B cell (primary cell): ENCODE results near the gene NET1. TPM values are rescaled to one million over a fixed set of nuclear protein-coding genes. Genes with fewer than 3 reads are reported as not detected.

ENCODE experiments used
- ATAC-seq: fragments of 200-7000 bp; cut with Tn5 transposase; one replicate; pipeline ENCODE4 v1.10.0; 2021; ENCODE audit warnings: low read depth, mild to moderate bottlenecking, moderate number of reproducible peaks, moderate library complexity
- CTCF ChIA-PET: fragments of 350-600 bp; sonication (Branson Sonifier 250); formaldehyde crosslinking; loops from one replicate; lab custom pipeline; 2021; ENCODE audit warnings: antibody characterized with exemption, inconsistent platforms; lab: Charles Lee
- POLR2A ChIA-PET: fragments of 350-600 bp; sonication (Branson Sonifier 250); formaldehyde crosslinking; loops from one replicate; lab custom pipeline; 2021; ENCODE audit warnings: antibody characterized with exemption; lab: Charles Lee
- DNase-seq: peaks from one replicate; pipeline ENCODE4 v3.0.0; 2013
- H2AFZ ChIP-seq: 2 replicates; pipeline ENCODE4 v1.6.1; 2012; ENCODE audit warnings: mild to moderate bottlenecking, low read depth, low read length; ENCODE audit not compliant: insufficient read depth, poor library complexity, severe bottlenecking
- H3K27ac ChIP-seq, 2 donors: 1 replicate in 1 of 2; 2 replicates in 1 of 2; pipeline ENCODE4 v1.5.1; 2012 to 2013; ENCODE audit warnings: low read length in 2 of 2, mild to moderate bottlenecking in 2 of 2, moderate library complexity in 1 of 2
- H3K27me3 ChIP-seq, 4 experiments: fragments of 200-600 bp in 1 of 4; sonication (generic) in 1 of 4; replicated peaks in 1 of 4; 1 replicate in 2 of 4; 2 replicates in 2 of 4; pipeline versions ENCODE4 v1.6.1 to v1.7.0; 2013 to 2016; ENCODE audit warnings: low read length in 3 of 4, mild to moderate bottlenecking in 2 of 4, mixed read lengths in 1 of 4, moderate library complexity in 1 of 4; ENCODE audit not compliant: insufficient read depth in 4 of 4, control insufficient read depth in 3 of 4; ENCODE audit errors: control extremely low read depth in 1 of 4
- H3K36me3 ChIP-seq, 2 experiments: replicated peaks in 1 of 2; 1 replicate in 1 of 2; 2 replicates in 1 of 2; pipeline versions ENCODE4 v1.6.1 to v1.7.1; 2013; ENCODE audit warnings: low read length in 1 of 2; ENCODE audit not compliant: insufficient read depth in 2 of 2, control insufficient read depth in 1 of 2; ENCODE audit errors: control extremely low read depth in 1 of 2, extremely low read depth in 1 of 2
- H3K4me1 ChIP-seq, 2 donors: fragments of 200-600 bp in 1 of 2; sonication (generic) in 1 of 2; 1 replicate in 1 of 2; 2 replicates in 1 of 2; pipeline versions ENCODE4 v1.5.1 to v1.6.1; 2013 to 2017; ENCODE audit warnings: low read length in 2 of 2; ENCODE audit not compliant: control insufficient read depth in 2 of 2, insufficient read depth in 2 of 2
- H3K4me2 ChIP-seq: replicated peaks from 2 replicates; pipeline ENCODE3; 2012; ENCODE audit warnings: mild to moderate bottlenecking, low read depth, low read length; ENCODE audit not compliant: poor library complexity, severe bottlenecking
- H3K4me3 ChIP-seq, 5 experiments: fragments of 200-600 bp in 1 of 5; sonication (generic) in 1 of 5; 1 replicate in 3 of 5; 2 replicates in 2 of 5; pipeline versions ENCODE4 v1.5.1 to v1.7.0; 2011 to 2016; ENCODE audit warnings: low read length in 4 of 5, mild to moderate bottlenecking in 4 of 5, low read depth in 2 of 5, control low read depth in 1 of 5, moderate library complexity in 1 of 5; ENCODE audit not compliant: insufficient read depth in 1 of 5; ENCODE audit errors: control extremely low read depth in 1 of 5, extremely low read depth in 1 of 5
- H3K79me2 ChIP-seq: fragments of 200-600 bp; sonication (generic); one replicate; pipeline ENCODE4 v1.6.0; 2016; ENCODE audit warnings: low read length; ENCODE audit not compliant: control insufficient read depth, insufficient read depth
- H3K9ac ChIP-seq: fragments of 200-600 bp; sonication (generic); 2 replicates; pipeline ENCODE4 v1.6.1; 2017; ENCODE audit warnings: mild to moderate bottlenecking, low read length, moderate library complexity
- H3K9me3 ChIP-seq, 3 donors: one replicate each; pipeline versions ENCODE4 v1.6.1 to v1.7.1; 2013; ENCODE audit warnings: low read length in 2 of 3; ENCODE audit not compliant: control insufficient read depth in 2 of 3, insufficient read depth in 1 of 3; ENCODE audit errors: control extremely low read depth in 1 of 3
- H4K20me1 ChIP-seq: 2 replicates; pipeline ENCODE4 v1.6.0; 2012; ENCODE audit warnings: mild to moderate bottlenecking, low read length; ENCODE audit not compliant: insufficient read depth, control insufficient read depth, poor library complexity, severe bottlenecking
- H3K27ac Mint-ChIP-seq: one replicate; pipeline ENCODE4 v1.8.0; 2021; ENCODE audit warnings: mixed read lengths
- H3K27me3 Mint-ChIP-seq: one replicate; pipeline ENCODE4 v1.8.0; 2021; ENCODE audit warnings: mixed read lengths
- H3K4me1 Mint-ChIP-seq: one replicate; pipeline ENCODE4 v1.8.0; 2021; ENCODE audit warnings: mixed read lengths
- H3K4me3 Mint-ChIP-seq: one replicate; pipeline ENCODE4 v1.8.0; 2021; ENCODE audit warnings: mixed read lengths
- H3K9me3 Mint-ChIP-seq: one replicate; pipeline ENCODE4 v1.8.0; 2022; ENCODE audit warnings: mixed read lengths; ENCODE audit not compliant: insufficient read depth
- EZH2 ChIP-seq: IDR thresholded peaks from 2 replicates; pipeline ENCODE4 v1.6.1; 2012; ENCODE audit warnings: borderline replicate concordance, low read depth, mild to moderate bottlenecking, moderate library complexity, low read length; ENCODE audit not compliant: insufficient read depth, poor library complexity, severe bottlenecking
- WGBS: methylation state at CpG from one replicate; pipeline ENCODE4 v1.1.5; 2013; ENCODE audit warnings: missing lambda C conversion rate; ENCODE audit not compliant: insufficient coverage; 5-methylcytosine and 5-hydroxymethylcytosine counted together
- intact Hi-C: fragments of 100-400 bp; cut with micrococcal nuclease; formaldehyde crosslinking; loops from one replicate; pipeline ENCODE4 v1.10.0; 2022
- polyA plus RNA-seq: library from polyadenylated mRNA; depleted of rRNA; stranded (reverse); fragments of >200 nt; gene quantifications from 2 replicates; pipeline ENCODE4 v1.2.3, GENCODE V29; 2012
- total RNA-seq, 2 donors: library from RNA; stranded (reverse); fragments of 120-200 nt in 1 of 2; gene quantifications; 1 replicate in 1 of 2; 2 replicates in 1 of 2; pipeline versions ENCODE4 v1.2.3 to v1.2.4, GENCODE V29; 2013 to 2022
- TF ChIP-seq, protein P1 (sequence below): fragments of 200-600 bp; IDR thresholded peaks from one replicate; pipeline ENCODE4 v1.8.0; 2022; ENCODE audit warnings: antibody characterized with exemption, mild to moderate bottlenecking

NET1 gene
- total and polyA plus RNA-seq, 2 donors (not counting 1 experiment from before 2014, with no cell fraction given), result 3.5 to 6.4 TPM

DNA sequence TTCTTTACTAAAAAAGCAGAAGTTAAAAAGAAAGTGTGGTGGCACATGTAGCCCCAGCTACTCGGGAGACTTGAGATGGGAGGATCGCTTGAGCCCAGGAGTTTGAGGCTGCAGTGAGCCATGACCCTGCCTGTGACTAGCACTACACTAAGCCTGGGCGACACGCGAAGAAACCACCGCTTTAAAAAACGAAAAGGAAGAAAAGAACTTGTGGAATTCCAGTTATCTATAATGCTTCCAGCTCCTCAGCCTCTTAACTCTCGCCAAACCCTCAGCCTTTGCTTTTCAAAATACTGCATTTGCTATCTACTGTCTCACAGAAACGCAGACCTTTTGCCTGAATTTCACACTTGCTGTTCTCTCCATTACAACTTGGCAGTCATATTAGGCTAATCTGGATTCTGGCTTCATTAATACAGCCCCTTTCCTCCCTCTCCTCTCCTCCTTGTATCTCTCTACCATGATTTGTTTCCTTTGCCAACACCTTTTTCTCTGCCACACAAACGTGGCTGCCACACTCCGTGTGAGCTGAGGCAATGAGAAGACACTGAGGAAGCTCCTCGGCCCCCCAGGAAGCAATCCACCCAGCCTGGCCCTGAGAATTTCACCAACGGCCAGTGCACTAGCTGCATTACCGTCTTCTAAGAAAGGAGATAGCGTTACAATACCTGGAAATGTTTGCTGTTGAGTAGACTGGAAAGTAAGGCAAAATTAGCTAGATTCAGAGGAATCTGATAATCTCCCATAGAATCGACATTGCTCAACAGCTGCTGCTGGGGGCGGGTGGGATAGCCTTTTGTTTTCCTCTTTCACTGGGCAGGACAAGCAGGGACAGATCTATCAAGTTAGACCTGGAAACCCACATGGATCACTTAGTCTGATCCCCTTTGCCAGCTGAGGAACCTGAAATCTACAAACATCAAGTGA lies 49.8 kb downstream of the NET1 start:
- POLR2A ChIA-PET, result interaction anchor here (0.6 kb wide), 1 partner anchor 167 kb away, joined by 7 read pairs; no protein-coding TSS in a partner anchor
- H3K9ac ChIP-seq, result no peak overlapping the region
- H3K79me2 ChIP-seq, result no peaks in the 10 kb centered on the region
- no peaks in the 10 kb centered on the region for H3K9me3 Mint-ChIP-seq
- no peak overlapping the region for H3K27ac Mint-ChIP-seq
- CTCF ChIA-PET, result interaction anchor here (1.6 to 2.7 kb wide), 3 partner anchors 20 to 168 kb away, joined by 5 to 10 read pairs (median 7); no protein-coding TSS in a partner anchor
- peak overlapping the region; percentile 4 for H3K4me3 Mint-ChIP-seq
- peaks cover 15% of the 10 kb centered on the region for H3K4me1 Mint-ChIP-seq
- WGBS, result 80% methylated on average over 13 of the region's 17 CpGs
- no peak overlapping the region for H3K4me2 ChIP-seq
- no peaks in the 10 kb centered on the region for H3K27me3 ChIP-seq
- DNase-seq, result peak; percentile 18
- peaks cover 7 to 9% of the 10 kb centered on the region in 2 donors for H3K4me1 ChIP-seq
- H3K27me3 Mint-ChIP-seq, result no peaks in the 10 kb centered on the region
- no peaks in the 10 kb centered on the region for H3K36me3 ChIP-seq
- H3K9me3 ChIP-seq, result no peaks in the 10 kb centered on the region
- H2AFZ ChIP-seq, result no peak overlapping the region
- intact Hi-C loops, result no loop called here
- H3K4me3 ChIP-seq, result no peak overlapping the region
- ATAC-seq, result no peak
- H3K27ac ChIP-seq, result no peak overlapping the region
- H4K20me1 ChIP-seq, result no peaks in the 10 kb centered on the region
- TF ChIP-seq EZH2, result no peak
- TF ChIP-seq, protein P1, sequence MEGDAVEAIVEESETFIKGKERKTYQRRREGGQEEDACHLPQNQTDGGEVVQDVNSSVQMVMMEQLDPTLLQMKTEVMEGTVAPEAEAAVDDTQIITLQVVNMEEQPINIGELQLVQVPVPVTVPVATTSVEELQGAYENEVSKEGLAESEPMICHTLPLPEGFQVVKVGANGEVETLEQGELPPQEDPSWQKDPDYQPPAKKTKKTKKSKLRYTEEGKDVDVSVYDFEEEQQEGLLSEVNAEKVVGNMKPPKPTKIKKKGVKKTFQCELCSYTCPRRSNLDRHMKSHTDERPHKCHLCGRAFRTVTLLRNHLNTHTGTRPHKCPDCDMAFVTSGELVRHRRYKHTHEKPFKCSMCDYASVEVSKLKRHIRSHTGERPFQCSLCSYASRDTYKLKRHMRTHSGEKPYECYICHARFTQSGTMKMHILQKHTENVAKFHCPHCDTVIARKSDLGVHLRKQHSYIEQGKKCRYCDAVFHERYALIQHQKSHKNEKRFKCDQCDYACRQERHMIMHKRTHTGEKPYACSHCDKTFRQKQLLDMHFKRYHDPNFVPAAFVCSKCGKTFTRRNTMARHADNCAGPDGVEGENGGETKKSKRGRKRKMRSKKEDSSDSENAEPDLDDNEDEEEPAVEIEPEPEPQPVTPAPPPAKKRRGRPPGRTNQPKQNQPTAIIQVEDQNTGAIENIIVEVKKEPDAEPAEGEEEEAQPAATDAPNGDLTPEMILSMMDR, result no peak
